Mammary epithelial cell (primary cell): Measurements from ENCODE around the gene UGT1A8.

ENCODE experiments used
- EZH2 ChIP-seq: IDR thresholded peaks from 2 replicates; pipeline ENCODE4 v1.6.1; 2012; ENCODE audit warnings: low read length, inconsistent platforms, borderline replicate concordance
- TF ChIP-seq, protein P1 (sequence below), 2 donors: IDR thresholded peaks in 1 of 2; conservative IDR thresholded peaks in 1 of 2; 2 replicates each; pipeline ENCODE4 v1.5.1; 2011 to 2012; ENCODE audit warnings: inconsistent platforms in 2 of 2, low read length in 2 of 2, mild to moderate bottlenecking in 2 of 2, control low read depth in 1 of 2, low read depth in 1 of 2; ENCODE audit not compliant: insufficient read depth in 1 of 2; ENCODE audit errors: extremely low read depth in 1 of 2

DNA sequence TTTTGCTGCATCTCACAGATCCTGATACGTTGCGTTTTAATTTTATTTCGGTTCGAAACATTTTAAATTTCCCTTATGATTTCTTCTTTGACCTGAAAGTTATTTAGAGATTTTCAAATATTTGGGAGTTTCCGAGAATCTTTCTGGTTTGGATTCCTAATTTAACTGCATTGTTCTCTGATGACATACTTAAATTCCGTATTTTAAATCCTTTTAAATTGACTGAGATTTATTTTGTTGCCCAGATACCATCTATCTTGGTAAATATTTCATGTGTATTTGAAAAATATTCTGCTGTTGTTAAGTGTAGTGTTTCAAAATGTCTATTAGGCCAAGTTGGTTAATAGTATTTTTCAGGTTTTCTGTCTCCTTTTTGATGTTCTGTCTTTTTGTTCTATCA lies 198.4 kb downstream of the UGT1A8 start:
- no peak for TF ChIP-seq EZH2
- TF ChIP-seq, protein P1, sequence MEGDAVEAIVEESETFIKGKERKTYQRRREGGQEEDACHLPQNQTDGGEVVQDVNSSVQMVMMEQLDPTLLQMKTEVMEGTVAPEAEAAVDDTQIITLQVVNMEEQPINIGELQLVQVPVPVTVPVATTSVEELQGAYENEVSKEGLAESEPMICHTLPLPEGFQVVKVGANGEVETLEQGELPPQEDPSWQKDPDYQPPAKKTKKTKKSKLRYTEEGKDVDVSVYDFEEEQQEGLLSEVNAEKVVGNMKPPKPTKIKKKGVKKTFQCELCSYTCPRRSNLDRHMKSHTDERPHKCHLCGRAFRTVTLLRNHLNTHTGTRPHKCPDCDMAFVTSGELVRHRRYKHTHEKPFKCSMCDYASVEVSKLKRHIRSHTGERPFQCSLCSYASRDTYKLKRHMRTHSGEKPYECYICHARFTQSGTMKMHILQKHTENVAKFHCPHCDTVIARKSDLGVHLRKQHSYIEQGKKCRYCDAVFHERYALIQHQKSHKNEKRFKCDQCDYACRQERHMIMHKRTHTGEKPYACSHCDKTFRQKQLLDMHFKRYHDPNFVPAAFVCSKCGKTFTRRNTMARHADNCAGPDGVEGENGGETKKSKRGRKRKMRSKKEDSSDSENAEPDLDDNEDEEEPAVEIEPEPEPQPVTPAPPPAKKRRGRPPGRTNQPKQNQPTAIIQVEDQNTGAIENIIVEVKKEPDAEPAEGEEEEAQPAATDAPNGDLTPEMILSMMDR (conservative IDR thresholded peaks at IDR 0.05 in 1 of 2, IDR thresholded peaks at IDR 0.05 in 1 of 2; ENCODE audit: extremely low read depth in 1 of 2, insufficient read depth in 1 of 2, low read depth in 1 of 2, low read length in 2 of 2): no peak
